K562 (cell line): Measurements from ENCODE around the gene INTS4.

ENCODE experiments used
- CHD1 ChIP-seq: fragments of 200-600 bp; sonication (generic); IDR thresholded peaks from one replicate; pipeline ENCODE4 v1.6.1; 2012; ENCODE audit warnings: mild to moderate bottlenecking, moderate library complexity, low read length, inconsistent platforms
- NFE2L1 ChIP-seq: fragments of 450-650 bp; IDR thresholded peaks from 2 replicates; pipeline ENCODE4 v1.6.1; 2016; ENCODE audit warnings: missing genetic modification characterization, low read depth, mild to moderate bottlenecking, missing compliant biosample characterization, moderate library complexity, borderline replicate concordance
- NR2C2 ChIP-seq, 2 experiments: fragments of 200-800 bp in 1 of 2; sonication (Bioruptor generic) in 1 of 2; sonication (generic) in 1 of 2; formaldehyde crosslinking in 1 of 2; IDR thresholded peaks; 2 replicates each; pipeline versions ENCODE4 v1.6.1 to v1.8.0; 2016 to 2022; ENCODE audit warnings: mild to moderate bottlenecking in 1 of 2, missing compliant biosample characterization in 1 of 2, missing genetic modification characterization in 1 of 2, missing genetic modification reagents in 1 of 2
- POLR2A ChIP-seq: fragments of 450-650 bp; conservative IDR thresholded peaks from 2 replicates; pipeline ENCODE4 v1.6.1; 2016
- SREBF1 ChIP-seq: fragments of 150-350 bp; IDR thresholded peaks from 2 replicates; pipeline ENCODE4 v1.6.1; 2014; ENCODE audit warnings: antibody characterized with exemption, low read depth, low read length, borderline replicate concordance
- STAG1 ChIP-seq: sonication (generic); formaldehyde crosslinking; IDR thresholded peaks from 2 replicates; pipeline ENCODE4 v1.5.0; 2020; ENCODE audit warnings: missing genetic modification reagents, borderline replicate concordance
- USF2 ChIP-seq: sonication (generic); formaldehyde crosslinking; IDR thresholded peaks from 2 replicates; pipeline ENCODE4 v1.5.0; 2020; ENCODE audit warnings: missing genetic modification reagents
- ZBTB8A ChIP-seq: fragments of 450-650 bp; IDR thresholded peaks from 2 replicates; pipeline ENCODE4 v1.6.1; 2018; ENCODE audit warnings: mild to moderate bottlenecking, moderate library complexity; ENCODE audit not compliant: partially characterized antibody
- TF ChIP-seq, protein P1 (sequence below), 3 experiments: IDR thresholded peaks in 2 of 3; conservative IDR thresholded peaks in 1 of 3; 2 replicates each; pipeline ENCODE4 v1.5.1; 2011 to 2012; ENCODE audit warnings: low read length in 3 of 3, mild to moderate bottlenecking in 3 of 3, control low read depth in 2 of 3, improper control_type of control experiment in 1 of 3, inconsistent platforms in 1 of 3, low read depth in 1 of 3, mixed read lengths in 1 of 3, moderate library complexity in 1 of 3; ENCODE audit not compliant: insufficient read depth in 2 of 3
- TF ChIP-seq, protein P2 (sequence below), 3 experiments: fragments of 200-800 bp in 1 of 3; fragments of 250-450 bp in 1 of 3; fragments of 450-650 bp in 1 of 3; sonication (Bioruptor Pico) in 1 of 3; sonication (Bioruptor generic) in 1 of 3; formaldehyde crosslinking in 1 of 3; IDR thresholded peaks; 2 replicates each; pipeline versions ENCODE4 v1.6.1 to v1.8.0; 2016 to 2022; ENCODE audit warnings: mild to moderate bottlenecking in 2 of 3, missing genetic modification characterization in 2 of 3, missing compliant biosample characterization in 1 of 3, moderate library complexity in 1 of 3

- TF ChIP-seq SREBF1 (no peak), POLR2A (no peak), ZBTB8A (no peak), STAG1 (no peak), NR2C2 (CRISPR knock-in tag; IDR thresholded peaks at IDR 0.05) (no peak), NR2C2 (tag; IDR thresholded peaks at IDR 0.05) (no peak), NFE2L1 (tag) (no peak), USF2 (CRISPR knock-in tag) (no peak), CHD1 (no peak)
- TF ChIP-seq, protein P1, sequence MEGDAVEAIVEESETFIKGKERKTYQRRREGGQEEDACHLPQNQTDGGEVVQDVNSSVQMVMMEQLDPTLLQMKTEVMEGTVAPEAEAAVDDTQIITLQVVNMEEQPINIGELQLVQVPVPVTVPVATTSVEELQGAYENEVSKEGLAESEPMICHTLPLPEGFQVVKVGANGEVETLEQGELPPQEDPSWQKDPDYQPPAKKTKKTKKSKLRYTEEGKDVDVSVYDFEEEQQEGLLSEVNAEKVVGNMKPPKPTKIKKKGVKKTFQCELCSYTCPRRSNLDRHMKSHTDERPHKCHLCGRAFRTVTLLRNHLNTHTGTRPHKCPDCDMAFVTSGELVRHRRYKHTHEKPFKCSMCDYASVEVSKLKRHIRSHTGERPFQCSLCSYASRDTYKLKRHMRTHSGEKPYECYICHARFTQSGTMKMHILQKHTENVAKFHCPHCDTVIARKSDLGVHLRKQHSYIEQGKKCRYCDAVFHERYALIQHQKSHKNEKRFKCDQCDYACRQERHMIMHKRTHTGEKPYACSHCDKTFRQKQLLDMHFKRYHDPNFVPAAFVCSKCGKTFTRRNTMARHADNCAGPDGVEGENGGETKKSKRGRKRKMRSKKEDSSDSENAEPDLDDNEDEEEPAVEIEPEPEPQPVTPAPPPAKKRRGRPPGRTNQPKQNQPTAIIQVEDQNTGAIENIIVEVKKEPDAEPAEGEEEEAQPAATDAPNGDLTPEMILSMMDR (IDR thresholded peaks at IDR 0.05 in 2 of 3, conservative IDR thresholded peaks at IDR 0.05 in 1 of 3; ENCODE audit: insufficient read depth in 2 of 3, low read depth in 1 of 3, low read length in 3 of 3) = no peak
- TF ChIP-seq, protein P2, sequence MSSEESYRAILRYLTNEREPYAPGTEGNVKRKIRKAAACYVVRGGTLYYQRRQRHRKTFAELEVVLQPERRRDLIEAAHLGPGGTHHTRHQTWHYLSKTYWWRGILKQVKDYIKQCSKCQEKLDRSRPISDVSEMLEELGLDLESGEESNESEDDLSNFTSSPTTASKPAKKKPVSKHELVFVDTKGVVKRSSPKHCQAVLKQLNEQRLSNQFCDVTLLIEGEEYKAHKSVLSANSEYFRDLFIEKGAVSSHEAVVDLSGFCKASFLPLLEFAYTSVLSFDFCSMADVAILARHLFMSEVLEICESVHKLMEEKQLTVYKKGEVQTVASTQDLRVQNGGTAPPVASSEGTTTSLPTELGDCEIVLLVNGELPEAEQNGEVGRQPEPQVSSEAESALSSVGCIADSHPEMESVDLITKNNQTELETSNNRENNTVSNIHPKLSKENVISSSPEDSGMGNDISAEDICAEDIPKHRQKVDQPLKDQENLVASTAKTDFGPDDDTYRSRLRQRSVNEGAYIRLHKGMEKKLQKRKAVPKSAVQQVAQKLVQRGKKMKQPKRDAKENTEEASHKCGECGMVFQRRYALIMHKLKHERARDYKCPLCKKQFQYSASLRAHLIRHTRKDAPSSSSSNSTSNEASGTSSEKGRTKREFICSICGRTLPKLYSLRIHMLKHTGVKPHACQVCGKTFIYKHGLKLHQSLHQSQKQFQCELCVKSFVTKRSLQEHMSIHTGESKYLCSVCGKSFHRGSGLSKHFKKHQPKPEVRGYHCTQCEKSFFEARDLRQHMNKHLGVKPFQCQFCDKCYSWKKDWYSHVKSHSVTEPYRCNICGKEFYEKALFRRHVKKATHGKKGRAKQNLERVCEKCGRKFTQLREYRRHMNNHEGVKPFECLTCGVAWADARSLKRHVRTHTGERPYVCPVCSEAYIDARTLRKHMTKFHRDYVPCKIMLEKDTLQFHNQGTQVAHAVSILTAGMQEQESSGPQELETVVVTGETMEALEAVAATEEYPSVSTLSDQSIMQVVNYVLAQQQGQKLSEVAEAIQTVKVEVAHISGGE (CRISPR knock-in tag; IDR thresholded peaks at IDR 0.05) = no peak
Measured at GRCh38 chr11:78037825-78038620, 43.6 kb upstream of the INTS4 start.
